ENCODE data around the gene NAA20.

DNA sequence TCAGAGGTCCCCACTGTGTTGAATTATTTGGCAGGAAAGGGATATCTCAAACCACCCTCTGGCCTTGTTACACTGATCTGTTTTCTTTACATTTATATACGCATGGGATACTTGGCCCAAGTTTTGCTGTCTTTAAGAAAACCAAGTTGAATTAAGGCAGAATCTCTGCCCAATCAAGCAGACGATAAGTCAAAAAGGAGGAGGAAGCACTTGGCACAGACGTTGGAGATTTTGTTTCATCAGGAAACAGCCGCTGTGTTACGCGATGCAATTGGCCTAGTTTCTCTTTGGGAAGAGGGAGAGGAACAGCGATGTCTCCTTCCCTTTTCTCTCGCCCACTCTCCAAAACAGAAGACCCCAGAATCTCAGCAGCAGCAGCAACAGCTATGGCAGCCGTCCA, 20.2 kb upstream of the NAA20 start:
- TF ChIP-seq, protein P1, sequence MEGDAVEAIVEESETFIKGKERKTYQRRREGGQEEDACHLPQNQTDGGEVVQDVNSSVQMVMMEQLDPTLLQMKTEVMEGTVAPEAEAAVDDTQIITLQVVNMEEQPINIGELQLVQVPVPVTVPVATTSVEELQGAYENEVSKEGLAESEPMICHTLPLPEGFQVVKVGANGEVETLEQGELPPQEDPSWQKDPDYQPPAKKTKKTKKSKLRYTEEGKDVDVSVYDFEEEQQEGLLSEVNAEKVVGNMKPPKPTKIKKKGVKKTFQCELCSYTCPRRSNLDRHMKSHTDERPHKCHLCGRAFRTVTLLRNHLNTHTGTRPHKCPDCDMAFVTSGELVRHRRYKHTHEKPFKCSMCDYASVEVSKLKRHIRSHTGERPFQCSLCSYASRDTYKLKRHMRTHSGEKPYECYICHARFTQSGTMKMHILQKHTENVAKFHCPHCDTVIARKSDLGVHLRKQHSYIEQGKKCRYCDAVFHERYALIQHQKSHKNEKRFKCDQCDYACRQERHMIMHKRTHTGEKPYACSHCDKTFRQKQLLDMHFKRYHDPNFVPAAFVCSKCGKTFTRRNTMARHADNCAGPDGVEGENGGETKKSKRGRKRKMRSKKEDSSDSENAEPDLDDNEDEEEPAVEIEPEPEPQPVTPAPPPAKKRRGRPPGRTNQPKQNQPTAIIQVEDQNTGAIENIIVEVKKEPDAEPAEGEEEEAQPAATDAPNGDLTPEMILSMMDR (conservative IDR thresholded peaks at IDR 0.05; ENCODE audit: low read depth, low read length): no peak
- no peak for TF ChIP-seq EZH2 (IDR thresholded peaks at IDR 0.05; ENCODE audit: borderline replicate concordance, low read depth, low read length, poor library complexity, severe bottlenecking)
